ENCODE data around the gene POU3F3.

POU3F3 gene

DNA sequence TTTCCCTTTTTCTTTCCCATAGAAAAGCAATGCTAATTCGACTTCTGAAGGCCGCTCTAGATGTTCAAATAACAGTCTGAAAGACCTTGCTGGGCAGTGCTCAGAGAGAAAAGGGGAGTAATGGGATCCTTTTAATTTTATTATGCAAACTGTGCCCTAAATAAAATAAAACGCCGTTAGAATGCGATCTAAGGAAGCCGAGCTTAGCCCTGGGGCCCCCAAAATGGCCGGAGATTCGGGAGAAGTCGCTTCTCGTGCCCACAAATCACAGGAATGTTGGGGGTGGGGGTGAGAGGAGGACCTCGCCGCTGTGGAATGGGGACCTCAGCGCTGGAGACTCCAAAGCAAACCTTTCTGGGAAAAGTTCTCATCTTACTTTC lies 8.4 kb upstream of the POU3F3 start:
- Histone ChIP-seq H3K4me1 (peaks cover 0 to 8% (median 0%) of the 10 kb centered on the region in 10 experiments; a peak in 1 of 20 replicates), H3K9ac (no peak overlapping the region)

DNA sequence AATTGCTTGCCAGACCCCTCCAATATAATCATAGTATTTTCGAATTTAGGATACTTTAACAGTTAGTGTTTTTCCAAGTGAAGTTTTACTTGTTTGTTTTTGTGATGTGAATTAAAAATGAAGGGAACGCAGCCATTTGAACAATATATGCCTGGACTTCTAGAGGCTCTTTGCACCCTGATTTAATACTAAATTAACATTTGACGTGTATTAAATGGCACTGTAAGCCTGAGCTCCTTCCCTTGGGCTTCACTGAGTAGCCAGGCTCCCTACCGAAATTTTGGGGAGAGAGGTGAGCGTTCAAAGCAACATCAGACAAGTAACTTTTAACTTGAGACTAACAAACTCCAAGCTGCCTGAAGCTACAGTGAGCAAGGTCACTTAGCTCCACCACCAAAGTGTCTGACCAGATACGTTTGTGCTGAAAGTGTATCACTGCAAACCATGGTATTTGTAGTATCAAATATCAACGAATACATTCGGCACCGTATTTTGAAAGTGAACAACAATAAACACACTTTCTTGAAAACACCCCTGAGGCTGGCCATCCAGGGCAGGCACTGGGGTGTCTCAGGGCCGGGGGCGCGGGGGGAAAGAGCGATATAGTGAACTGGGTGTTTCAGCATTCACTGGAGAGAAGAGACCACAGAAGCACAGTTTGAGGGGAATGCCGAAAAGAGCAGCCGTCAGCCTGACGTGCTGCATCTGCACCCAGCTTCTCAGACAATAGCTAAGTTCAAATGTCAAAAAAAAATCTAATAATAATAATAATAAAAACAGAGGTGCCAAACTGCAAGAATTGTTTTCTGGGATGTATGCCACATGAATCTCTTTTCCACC lies 7.7 kb upstream of the POU3F3 start:
- Histone ChIP-seq H3K27ac (no peak overlapping the region), H4K20me1 (peaks cover 0 to 65% (median 42%) of the 10 kb centered on the region in 11 experiments; a peak in 17 of 22 replicates), H3K9ac (no peak overlapping the region), H3K4me2 (no peak overlapping the region), H3K4me1 (peaks cover 0 to 8% (median 0%) of the 10 kb centered on the region in 10 experiments; a peak in 1 of 20 replicates), H3K4me3 (no peak overlapping the region), H3K9me3 (replicated peaks in 1 of 11) (peaks cover 28 to 36% (median 32%) of the 10 kb centered on the region in 11 experiments), H3K27me3 (peaks cover 99 to 100% (median 100%) of the 10 kb centered on the region in 11 experiments), H3K36me3 (no peaks in the 10 kb centered on the region)
- TF ChIP-seq Cebpa-rat (IDR thresholded peaks at IDR 0.05), result no peak

More for the DNA sequence above, 8.4 kb upstream of the POU3F3 start:
- H3K36me3 ChIP-seq, result no peaks in the 10 kb centered on the region
- H3K9me3 ChIP-seq (replicated peaks in 1 of 11), result peaks cover 28 to 36% (median 32%) of the 10 kb centered on the region in 11 experiments
- H3K4me3 ChIP-seq, result no peak overlapping the region
- H3K4me2 ChIP-seq, result peak overlapping the region in 1 of 11 experiments; percentile 53; a peak in 1 of 22 replicates
- peaks cover 93 to 96% (median 95%) of the 10 kb centered on the region in 11 experiments for H3K27me3 ChIP-seq
- H3K27ac ChIP-seq, result no peak overlapping the region
- no peak for TF ChIP-seq Cebpa-rat (IDR thresholded peaks at IDR 0.05)
- peaks cover 0 to 59% (median 37%) of the 10 kb centered on the region in 11 experiments; a peak in 17 of 22 replicates for H4K20me1 ChIP-seq

DNA sequence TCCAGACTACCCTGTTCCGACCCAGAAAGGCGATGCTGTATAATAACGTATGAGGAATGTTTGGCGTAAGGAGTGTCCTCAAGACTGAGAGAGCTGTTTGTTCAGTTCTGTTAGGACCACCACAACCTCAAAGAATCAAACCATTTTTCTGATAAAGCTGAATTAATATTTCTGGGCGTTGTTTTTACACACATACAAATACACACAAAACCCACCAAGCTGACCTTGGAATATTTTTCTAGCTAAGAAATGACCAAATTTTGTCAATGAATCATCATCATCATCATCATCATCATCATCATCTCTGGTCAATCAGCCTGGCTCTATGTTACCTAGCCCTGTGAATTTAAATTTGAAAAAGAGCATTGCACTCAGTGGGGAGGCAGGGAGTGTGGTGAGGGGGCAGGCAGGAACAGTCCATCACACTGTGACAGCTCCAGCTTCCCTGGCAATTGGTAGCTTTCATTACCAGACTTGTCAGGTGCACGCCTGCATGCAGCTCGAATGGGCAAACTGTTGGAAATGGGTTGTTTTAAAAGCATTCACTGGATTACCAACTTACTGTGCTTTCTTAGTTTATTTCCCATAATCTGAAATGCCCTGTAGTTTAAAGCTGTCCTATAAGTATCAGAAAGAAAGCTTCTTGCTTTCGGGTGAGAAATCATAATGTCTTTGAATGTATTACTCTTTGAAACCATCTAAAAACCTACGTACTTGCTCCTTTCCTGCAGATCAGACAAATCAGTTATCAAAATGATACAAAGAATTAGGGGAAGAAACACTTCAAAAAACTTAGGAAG lies 6.9 kb upstream of the POU3F3 start:
- Histone ChIP-seq H3K36me3 (no peaks in the 10 kb centered on the region), H3K4me1 (peaks cover 0 to 8% (median 0%) of the 10 kb centered on the region in 10 experiments; a peak in 3 of 20 replicates), H3K4me3 (no peak overlapping the region), H3K9me3 (replicated peaks in 1 of 11) (peaks cover 28 to 36% (median 32%) of the 10 kb centered on the region in 11 experiments), H3K27ac (no peak overlapping the region), H3K27me3 (peaks cover 100% of the 10 kb centered on the region in 11 experiments), H3K4me2 (no peak overlapping the region), H3K9ac (no peak overlapping the region), H4K20me1 (peaks cover 0 to 73% (median 49%) of the 10 kb centered on the region in 11 experiments; a peak in 19 of 22 replicates)
- no peak for TF ChIP-seq Cebpa-rat (IDR thresholded peaks at IDR 0.05)

DNA sequence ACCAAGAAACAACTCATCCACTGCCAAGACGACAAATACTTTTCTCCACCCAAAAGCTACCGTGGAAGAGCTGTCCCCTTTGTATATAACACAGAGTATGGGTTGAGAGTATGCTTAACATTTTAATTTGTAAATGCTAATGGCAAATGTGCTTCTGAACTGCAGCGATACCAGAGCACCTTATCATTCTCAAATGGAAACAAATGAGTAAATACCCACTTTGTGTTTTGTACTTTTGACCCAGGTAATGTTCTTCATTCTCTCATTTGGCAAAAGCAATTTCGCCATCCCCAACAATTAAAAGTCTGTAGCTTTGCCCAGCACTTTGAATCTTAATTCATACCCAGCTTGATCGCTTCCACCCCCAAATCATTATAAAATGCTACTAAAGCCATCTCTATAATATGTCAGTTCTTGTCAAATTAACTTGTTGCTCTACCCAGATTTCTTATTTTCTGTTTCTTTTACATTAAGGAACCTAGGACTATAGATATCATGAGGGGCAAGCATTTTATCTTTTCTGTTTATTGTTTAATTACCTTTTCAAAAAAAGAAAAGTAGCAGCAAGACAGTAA lies 6.2 kb upstream of the POU3F3 start:
- H3K9me3 ChIP-seq (replicated peaks in 1 of 11), result peaks cover 24 to 31% (median 27%) of the 10 kb centered on the region in 11 experiments
- no peak for TF ChIP-seq Cebpa-rat (IDR thresholded peaks at IDR 0.05)
- no peaks in the 10 kb centered on the region for H3K36me3 ChIP-seq
- no peak overlapping the region for H3K4me3 ChIP-seq
- H3K9ac ChIP-seq, result no peak overlapping the region
- no peak overlapping the region for H3K27ac ChIP-seq
- no peak overlapping the region for H3K4me2 ChIP-seq
- H3K4me1 ChIP-seq, result peaks cover 0 to 13% (median 4%) of the 10 kb centered on the region in 10 experiments; a peak in 7 of 20 replicates
- peaks cover 99 to 100% (median 100%) of the 10 kb centered on the region in 11 experiments for H3K27me3 ChIP-seq
- peaks cover 0 to 79% (median 54%) of the 10 kb centered on the region in 11 experiments; a peak in 19 of 22 replicates for H4K20me1 ChIP-seq

DNA sequence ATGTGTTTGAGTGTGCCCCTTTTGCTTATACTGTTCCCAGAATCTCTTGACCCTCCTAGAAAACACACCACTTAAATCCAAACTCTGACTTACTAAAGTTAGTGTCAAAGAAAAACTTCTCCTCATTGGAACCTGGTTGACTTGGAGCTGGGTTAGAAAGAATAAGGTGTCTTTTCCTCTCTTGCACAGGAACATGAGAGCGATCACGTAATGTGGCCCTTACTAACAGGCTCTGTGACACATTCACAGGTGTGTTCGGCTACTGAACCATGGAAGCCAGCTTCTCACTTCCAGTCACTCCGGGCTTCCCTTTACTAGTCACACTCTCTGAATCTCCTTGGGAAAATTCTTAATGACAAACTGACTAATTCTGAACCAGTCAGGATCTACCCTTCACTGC lies 5.4 kb upstream of the POU3F3 start:
- Histone ChIP-seq H3K27ac (no peak overlapping the region), H3K4me3 (no peak overlapping the region), H4K20me1 (peaks cover 0 to 88% (median 62%) of the 10 kb centered on the region in 11 experiments; a peak in 19 of 22 replicates), H3K36me3 (no peaks in the 10 kb centered on the region), H3K27me3 (peaks cover 99 to 100% (median 100%) of the 10 kb centered on the region in 11 experiments), H3K4me2 (no peak overlapping the region), H3K9me3 (replicated peaks in 1 of 11) (peaks cover 16 to 22% (median 19%) of the 10 kb centered on the region in 11 experiments), H3K4me1 (peaks cover 7 to 19% (median 12%) of the 10 kb centered on the region in 10 experiments; a peak in 16 of 20 replicates), H3K9ac (no peak overlapping the region)
- TF ChIP-seq Cebpa-rat (IDR thresholded peaks at IDR 0.05), result no peak

DNA sequence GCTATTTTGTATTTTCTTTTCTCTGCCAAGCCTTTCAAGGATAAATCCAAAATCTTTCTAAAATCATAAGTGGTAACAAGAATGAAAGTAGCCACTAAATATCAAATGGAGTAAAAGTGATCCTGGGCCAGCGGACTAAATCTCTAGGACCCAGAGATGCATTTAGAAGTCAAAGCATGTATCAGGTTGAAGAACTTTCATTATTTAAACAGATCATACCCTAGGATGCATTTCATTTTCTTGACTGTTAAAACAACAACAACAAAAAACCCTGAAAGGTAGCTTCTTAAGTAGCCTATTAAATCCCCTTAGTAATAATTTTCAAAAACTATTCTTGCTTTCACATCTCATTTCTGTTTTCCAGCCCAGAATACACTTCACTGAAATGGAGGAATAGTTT lies 4.8 kb upstream of the POU3F3 start:
- Histone ChIP-seq H3K9ac (no peak overlapping the region), H3K4me2 (no peak overlapping the region), H3K9me3 (replicated peaks in 1 of 11) (peaks cover 10 to 16% (median 13%) of the 10 kb centered on the region in 11 experiments), H3K4me1 (peaks cover 8 to 19% (median 13%) of the 10 kb centered on the region in 10 experiments; a peak in 16 of 20 replicates), H4K20me1 (peaks cover 0 to 91% (median 65%) of the 10 kb centered on the region in 11 experiments; a peak in 19 of 22 replicates), H3K27ac (no peak overlapping the region), H3K36me3 (no peaks in the 10 kb centered on the region), H3K27me3 (peaks cover 98 to 100% (median 100%) of the 10 kb centered on the region in 11 experiments), H3K4me3 (no peak overlapping the region)
- TF ChIP-seq Cebpa-rat (IDR thresholded peaks at IDR 0.05), result no peak

DNA sequence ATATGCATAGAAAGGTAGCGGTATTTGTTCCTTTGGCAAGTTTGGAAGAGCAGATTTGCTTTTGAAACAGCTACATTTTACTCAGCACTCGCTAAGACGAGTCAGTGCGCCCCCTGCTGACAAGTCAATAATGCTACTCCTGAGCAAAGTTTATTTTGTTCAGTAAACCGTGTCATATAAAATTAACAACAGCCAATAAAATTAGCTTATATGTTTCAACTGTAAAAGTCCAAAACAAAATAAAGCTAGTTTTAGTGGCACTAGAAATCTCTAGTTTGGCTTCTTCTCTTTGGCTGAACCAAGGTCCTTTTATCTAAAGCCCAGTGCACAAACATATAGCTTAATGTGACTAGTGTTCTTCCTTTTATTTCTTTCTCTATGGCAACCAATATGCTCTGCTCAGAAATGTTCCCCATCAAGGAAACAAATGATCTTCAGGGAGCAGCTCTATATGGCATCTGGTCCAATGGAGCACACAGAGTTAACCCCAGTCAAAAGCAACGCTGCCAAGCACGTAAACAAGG lies 4.2 kb upstream of the POU3F3 start:
- no peak overlapping the region for H3K27ac ChIP-seq
- H3K4me1 ChIP-seq, result peaks cover 9 to 24% (median 17%) of the 10 kb centered on the region in 10 experiments; a peak in 18 of 20 replicates
- H3K9me3 ChIP-seq (replicated peaks in 1 of 11), result peaks cover 4 to 11% (median 7%) of the 10 kb centered on the region in 11 experiments
- H3K27me3 ChIP-seq, result peaks cover 98 to 100% (median 100%) of the 10 kb centered on the region in 11 experiments
- no peak overlapping the region for H3K4me3 ChIP-seq
- TF ChIP-seq Cebpa-rat (IDR thresholded peaks at IDR 0.05), result no peak
- H3K4me2 ChIP-seq, result 0 out of 22 replicates have a peak overlapping the region, but pooled peaks of 2 of the 11 experiments have one; percentile 3 to 4
- H3K9ac ChIP-seq, result no peak overlapping the region
- no peaks in the 10 kb centered on the region for H3K36me3 ChIP-seq
- peaks cover 0 to 93% (median 69%) of the 10 kb centered on the region in 11 experiments; a peak in 19 of 22 replicates for H4K20me1 ChIP-seq
